K562 (cell line): ENCODE results near the gene OR2C1. TPM values are rescaled to one million over a fixed set of nuclear protein-coding genes. Genes with fewer than 3 reads are reported as not detected.

Source experiments
- ATAC-seq: fragments of 200-7000 bp; cut with Tn5 transposase; 3 replicates; pipeline ENCODE4 v1.9.1; 2020; ENCODE audit warnings: moderate library complexity
- BruUV-seq: library from RNA; stranded (reverse); fragments of 400-500 nt; replicated peaks from 2 replicates; lab custom pipeline; 2021; lab: Mats Ljungman, UMichigan
- CTCF ChIA-PET: fragments of 300-600 bp; formaldehyde crosslinking; extraction: SDS; loops from one replicate; lab custom pipeline; 2021; ENCODE audit warnings: low intra/inter-chr PET ratio; lab: Yijun Ruan, JAX
- POLR2A ChIA-PET: fragments of 300-600, 350-650 bp; sonication (Branson Sonifier 250); formaldehyde crosslinking; extraction: SDS; loops from one replicate; lab custom pipeline; 2021; ENCODE audit warnings: antibody characterized with exemption, inconsistent platforms; lab: Yijun Ruan, JAX
- DNase-seq, 4 experiments: peaks; one replicate each; pipeline versions ENCODE4 v3.0.0 to v3.0.0-alpha.2; 2011 to 2018; ENCODE audit warnings: low spot score in 3 of 4, mixed read lengths in 3 of 4; ENCODE audit errors: extremely low read depth in 1 of 4
- FAIRE-seq: peaks from 2 replicates; lab custom pipeline; 2011; peaks lifted over from hg19 to GRCh38; lab: Jason Lieb, UNC
- H2AFZ ChIP-seq: 2 replicates; pipeline ENCODE4 v1.6.0; 2011; ENCODE audit warnings: low read depth, low read length, control low read depth, inconsistent platforms
- H3K27ac ChIP-seq: fragments of 200-600 bp; 3 replicates; pipeline ENCODE4 v1.8.0; 2011; ENCODE audit warnings: low read depth, mild to moderate bottlenecking, control low read depth, inconsistent platforms, low read length, moderate library complexity, mixed read lengths; ENCODE audit errors: extremely low read depth
- H3K27me3 ChIP-seq, 2 experiments: fragments of 300-600 bp in 1 of 2; 2 replicates in 1 of 2; 3 replicates in 1 of 2; pipeline versions ENCODE4 v1.6.0 to v1.8.0; 2011; ENCODE audit warnings: inconsistent platforms in 2 of 2, low read length in 2 of 2, mild to moderate bottlenecking in 1 of 2, mixed read lengths in 1 of 2, moderate library complexity in 1 of 2; ENCODE audit not compliant: control insufficient read depth in 2 of 2, insufficient read depth in 2 of 2
- H3K36me3 ChIP-seq: fragments of 300-600 bp; 3 replicates; pipeline ENCODE4 v1.8.0; 2011; ENCODE audit warnings: mild to moderate bottlenecking, low read length, inconsistent platforms; ENCODE audit not compliant: control insufficient read depth, insufficient read depth
- H3K4me1 ChIP-seq, 2 experiments: fragments of 200-600 bp in 1 of 2; replicated peaks in 1 of 2; 2 replicates in 1 of 2; 3 replicates in 1 of 2; pipeline versions ENCODE4 v1.5.1 to v1.8.0; 2011; ENCODE audit warnings: inconsistent platforms in 2 of 2, low read length in 2 of 2, mild to moderate bottlenecking in 1 of 2, mixed read lengths in 1 of 2, moderate library complexity in 1 of 2; ENCODE audit not compliant: control insufficient read depth in 2 of 2, insufficient read depth in 2 of 2
- H3K4me2 ChIP-seq: 2 replicates; pipeline ENCODE4 v1.6.1; 2011; ENCODE audit warnings: low read length, control low read depth, inconsistent platforms, mixed read lengths; ENCODE audit not compliant: insufficient read depth
- H3K4me3 ChIP-seq: fragments of 200-600 bp; sonication (generic), shearing (Covaris generic); 2 replicates; pipeline ENCODE4 v1.5.1; 2016; ENCODE audit warnings: control low read depth, inconsistent platforms
- H3K79me2 ChIP-seq: fragments of 200-600 bp; 3 replicates; pipeline ENCODE4 v1.8.0; 2011; ENCODE audit warnings: low read length, inconsistent platforms; ENCODE audit not compliant: control insufficient read depth, insufficient read depth
- H3K9ac ChIP-seq, 2 experiments: 2 replicates each; pipeline versions ENCODE4 v1.6.0 to v1.6.1; 2011; ENCODE audit warnings: low read depth in 2 of 2, low read length in 2 of 2, control low read depth in 1 of 2, inconsistent platforms in 1 of 2, mild to moderate bottlenecking in 1 of 2, mixed read lengths in 1 of 2; ENCODE audit not compliant: insufficient read depth in 1 of 2
- H3K9me1 ChIP-seq: one replicate; pipeline ENCODE4 v1.6.0; 2011; ENCODE audit warnings: inconsistent platforms, mild to moderate bottlenecking, low read length, moderate library complexity; ENCODE audit not compliant: control insufficient read depth, insufficient read depth
- H3K9me3 ChIP-seq: replicated peaks from 2 replicates; pipeline ENCODE4 v1.5.1; 2011; ENCODE audit warnings: low read depth, low read length, inconsistent platforms; ENCODE audit not compliant: control insufficient read depth, insufficient read depth
- H4K20me1 ChIP-seq: replicated peaks from 2 replicates; pipeline ENCODE4 v1.6.1; 2011; ENCODE audit warnings: low read length, inconsistent platforms, mixed read lengths; ENCODE audit not compliant: control insufficient read depth, insufficient read depth
- C11orf30 ChIP-seq: fragments of 450-650 bp; IDR thresholded peaks from 2 replicates; pipeline ENCODE4 v1.6.1; 2016; ENCODE audit warnings: low read depth, mild to moderate bottlenecking
- CEBPG ChIP-seq, 3 experiments: fragments of 200-800 bp in 1 of 3; sonication (Bioruptor generic) in 1 of 3; sonication (generic) in 1 of 3; formaldehyde crosslinking in 1 of 3; IDR thresholded peaks in 2 of 3; conservative IDR thresholded peaks in 1 of 3; 2 replicates each; pipeline versions ENCODE4 v1.6.1 to v1.8.0; 2016 to 2022; ENCODE audit warnings: missing compliant biosample characterization in 2 of 3, missing genetic modification characterization in 2 of 3, mild to moderate bottlenecking in 1 of 3, missing genetic modification reagents in 1 of 3
- MAFG ChIP-seq: fragments of 450-650 bp; conservative IDR thresholded peaks from 2 replicates; pipeline ENCODE4 v1.6.1; 2016; ENCODE audit warnings: missing genetic modification characterization, missing compliant biosample characterization
- MEF2D ChIP-seq: conservative IDR thresholded peaks from 2 replicates; pipeline ENCODE4 v1.6.1; 2016; ENCODE audit warnings: low read depth, missing genetic modification characterization, missing compliant biosample characterization
- SRSF9 ChIP-seq: fragments of 200-400 bp; formaldehyde crosslinking; IDR thresholded peaks from 2 replicates; pipeline ENCODE4 v1.6.1; 2017; ENCODE audit warnings: low read depth, low read length, borderline replicate concordance
- ZNF316 ChIP-seq: fragments of 450-650 bp; IDR thresholded peaks from 2 replicates; pipeline ENCODE4 v1.6.1; 2016
- WGBS: fragments of 100-300 bp; shearing (Covaris generic); methylation state at CpG from one replicate; pipeline ENCODE4 v1.1.6; 2016; ENCODE audit warnings: low coverage, mixed read lengths; ENCODE audit not compliant: insufficient coverage; ENCODE audit errors: missing lambda C conversion rate; 5-methylcytosine and 5-hydroxymethylcytosine counted together
- in situ Hi-C: fragments of 300-500 bp; cut with MboI; formaldehyde crosslinking; loops from 4 replicates; pipeline ENCODE4 v1.15.0; 2018; ENCODE audit warnings: inconsistent platforms, mixed read lengths
- intact Hi-C: fragments of 100-400 bp; cut with micrococcal nuclease; formaldehyde crosslinking; loops from 2 replicates; pipeline ENCODE4 v1.14.2; 2022
- polyA plus RNA-seq, 8 experiments: library from polyadenylated mRNA; depleted of rRNA in 4 of 8; stranded (reverse) in 5 of 8; unstranded in 3 of 8; fragments of >200 nt; fragmentation: Nextera tagmentation in 2 of 8; fragmentation: Illumina TruSeq in 1 of 8; extraction: Ambion mirVana in 2 of 8; extraction: Trizol in 1 of 8; gene quantifications; 2 replicates each; pipeline versions ENCODE4 v1.2.1 to v1.2.3, GENCODE V29; 2011 to 2014; ENCODE audit warnings: inconsistent platforms in 1 of 8, missing spikeins in 1 of 8
- total RNA-seq, 7 experiments: library from RNA; depleted of rRNA in 6 of 7; stranded (reverse); fragments of >200 nt in 6 of 7; fragmentation: Illumina TruSeq in 2 of 7; extraction: Trizol in 2 of 7; gene quantifications; 2 replicates each; pipeline versions ENCODE4 v1.2.1 to v1.2.3, GENCODE V29; 2011 to 2021; ENCODE audit warnings: low replicate concordance in 1 of 7
- TF ChIP-seq, protein P1 (sequence below), 2 experiments: fragments of 450-650 bp in 1 of 2; sonication (generic) in 1 of 2; formaldehyde crosslinking; conservative IDR thresholded peaks; 2 replicates each; pipeline versions ENCODE4 v1.4.0 to v1.8.1; 2020 to 2022; ENCODE audit warnings: mild to moderate bottlenecking in 1 of 2, missing genetic modification reagents in 1 of 2

The OR2C1 gene
- total and polyA plus RNA-seq, 9 of the 15 experiments (the other 6 are each of a cell fraction or from before 2014, with no cell fraction given) = not detected

DNA sequence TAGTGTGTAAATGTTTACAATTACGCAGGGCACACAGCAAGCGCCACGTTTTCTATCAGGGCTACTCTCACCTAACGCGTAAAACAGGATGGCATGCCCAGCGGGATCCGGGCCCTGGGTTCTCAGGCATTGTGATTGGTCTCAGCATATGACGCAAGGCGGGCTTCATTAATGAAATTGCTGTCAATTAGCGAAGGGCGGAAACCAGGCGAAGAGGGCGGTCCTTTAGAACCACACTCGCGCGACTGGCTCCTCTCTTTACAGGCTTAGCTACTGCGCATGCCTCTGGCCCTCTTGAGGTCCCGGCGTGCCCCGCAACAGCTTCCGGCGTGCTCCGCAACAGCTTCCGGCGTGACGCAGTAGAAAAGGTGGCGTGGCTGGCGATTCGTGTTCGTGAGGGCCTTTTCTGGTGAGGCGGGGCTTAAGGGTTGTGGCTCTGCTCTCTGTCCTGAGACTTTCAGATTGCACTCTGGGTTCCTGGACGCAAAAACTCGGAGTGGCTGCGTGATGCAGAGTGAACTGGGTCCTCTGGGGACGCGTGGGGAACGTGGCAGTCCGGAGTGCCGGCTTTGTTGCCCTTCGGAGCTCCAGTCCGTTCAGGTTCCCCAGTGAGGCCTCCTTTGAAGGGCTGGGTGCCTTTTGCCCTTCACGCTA is 9.2 kb downstream of the OR2C1 start:
- intact Hi-C loops = loop anchor here (10.0 kb wide), 1 partner anchor 130 kb away; the partner anchor contains the start of gene C16orf90
- H3K4me3 ChIP-seq = no peak overlapping the region

GRCh38 chr16:3369073-3369472 is 13.4 kb downstream of the OR2C1 start:
- intact Hi-C loops (loop anchor here (10.0 kb wide), 1 partner anchor 126 kb away; the partner anchor contains the start of gene C16orf90), in situ Hi-C loops (no loop called here)
- ChIA-PET POLR2A (no interaction called here), CTCF (no interaction called here)
- H3K27ac ChIP-seq = no peak overlapping the region
- TF ChIP-seq MAFG (tag) (peak; percentile 40; the same call in 1 of the 2 replicates), ZNF316 (peak; percentile 82), MEF2D (tag) (no peak), SRSF9 (no peak), C11orf30 (peak; percentile 62)
- peaks cover 0 to 6% of the 10 kb centered on the region in 2 experiments; a peak in 1 of 5 replicates for H3K4me1 ChIP-seq
- BruUV-seq = no TSS peak
- H3K4me2 ChIP-seq = no peak overlapping the region
- no peak for DNase-seq
- H3K27me3 ChIP-seq = peaks cover 0 to 10% of the 10 kb centered on the region in 2 experiments; a peak in 3 of 5 replicates
- WGBS = 20% methylated on average over 11 of the region's 11 CpGs
- no peaks in the 10 kb centered on the region for H3K79me2 ChIP-seq
- no peak overlapping the region for H2AFZ ChIP-seq
- no peaks in the 10 kb centered on the region for H3K9me1 ChIP-seq
- no peak overlapping the region for H3K9ac ChIP-seq
- no peak for FAIRE-seq
- ATAC-seq = no peak
- peaks cover 1% of the 10 kb centered on the region; the same call in 1 of the 2 replicates for H3K9me3 ChIP-seq
- no peaks in the 10 kb centered on the region for H3K36me3 ChIP-seq
- H4K20me1 ChIP-seq = no peaks in the 10 kb centered on the region
- H3K4me3 ChIP-seq = no peak overlapping the region

More for the DNA sequence above, 9.2 kb downstream of the OR2C1 start:
- Histone ChIP-seq H3K79me2 (no peaks in the 10 kb centered on the region), H3K27ac (no peak overlapping the region), H3K4me1 (peaks cover 0 to 6% of the 10 kb centered on the region in 2 experiments; a peak in 1 of 5 replicates), H2AFZ (no peak overlapping the region), H3K27me3 (peaks cover 5 to 10% of the 10 kb centered on the region in 2 experiments; a peak in 3 of 5 replicates), H4K20me1 (no peaks in the 10 kb centered on the region), H3K4me2 (no peak overlapping the region), H3K9me3 (peaks cover 1% of the 10 kb centered on the region; the same call in 1 of the 2 replicates), H3K9ac (no peak overlapping the region), H3K36me3 (no peaks in the 10 kb centered on the region), H3K9me1 (no peaks in the 10 kb centered on the region)
- TF ChIP-seq CEBPG (CRISPR knock-in tag; IDR thresholded peaks at IDR 0.05) (0 out of 2 replicates have a peak, but pooled peaks have one; percentile 10), CEBPG (tag; conservative IDR thresholded peaks at IDR 0.05 in 1 of 2, IDR thresholded peaks at IDR 0.05 in 1 of 2) (no peak)
- TF ChIP-seq, protein P1, sequence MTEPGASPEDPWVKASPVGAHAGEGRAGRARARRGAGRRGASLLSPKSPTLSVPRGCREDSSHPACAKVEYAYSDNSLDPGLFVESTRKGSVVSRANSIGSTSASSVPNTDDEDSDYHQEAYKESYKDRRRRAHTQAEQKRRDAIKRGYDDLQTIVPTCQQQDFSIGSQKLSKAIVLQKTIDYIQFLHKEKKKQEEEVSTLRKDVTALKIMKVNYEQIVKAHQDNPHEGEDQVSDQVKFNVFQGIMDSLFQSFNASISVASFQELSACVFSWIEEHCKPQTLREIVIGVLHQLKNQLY (CRISPR knock-in tag; conservative IDR thresholded peaks at IDR 0.05) = no peak
- FAIRE-seq (no peak), DNase-seq (no peak), ATAC-seq (no peak)
- ChIA-PET CTCF (no interaction called here), POLR2A (interaction anchor here (0.7 kb wide), 1 partner anchor 102 kb away, joined by 3 read pairs; no protein-coding TSS in a partner anchor)
- in situ Hi-C loops = no loop called here
- WGBS = 54% methylated on average over 40 of the region's 42 CpGs
- BruUV-seq = no TSS peak
